ENCODE data around the gene RNF207.

RNF207 gene

DNA sequence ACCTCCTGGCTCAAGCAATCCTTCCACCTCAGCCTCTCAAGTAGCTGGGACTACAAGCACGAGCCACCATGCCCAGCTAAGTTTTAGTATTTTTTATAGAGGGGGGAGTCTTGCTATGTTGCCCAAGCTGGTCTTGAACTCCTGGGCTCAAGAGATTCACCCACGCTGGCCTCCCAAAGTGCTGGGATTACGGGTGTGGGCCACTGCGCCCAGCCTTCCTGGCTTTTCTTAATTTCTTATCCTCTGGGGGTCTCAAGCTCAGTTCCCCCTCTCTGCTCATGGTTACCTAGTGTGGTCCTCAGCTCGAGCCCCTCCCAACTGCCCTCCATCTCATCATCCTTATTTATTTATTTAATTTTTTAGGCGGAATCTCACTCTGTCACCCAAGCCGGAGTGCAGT, 3.7 kb upstream of the RNF207 start:
- Histone ChIP-seq H3K4me3 (ENCODE audit: low read length in 2 of 2) (no peak overlapping the region), H3K9ac (ENCODE audit: low read length in 2 of 2) (no peak overlapping the region), H3K27me3 (ENCODE audit: control insufficient read depth in 1 of 2, insufficient read depth in 2 of 2, low read length in 2 of 2) (no peaks in the 10 kb centered on the region), H3K27ac (ENCODE audit: low read length) (no peak overlapping the region), H3K36me3 (ENCODE audit: control insufficient read depth in 2 of 2, insufficient read depth in 2 of 2, low read length in 2 of 2) (peaks cover 0 to 3% of the 10 kb centered on the region in 2 donors), H3K9me3 (ENCODE audit: control insufficient read depth in 2 of 2, low read length in 2 of 2) (no peaks in the 10 kb centered on the region), H3K4me1 (ENCODE audit: control insufficient read depth, insufficient read depth, low read length) (peaks cover 44% of the 10 kb centered on the region)

DNA sequence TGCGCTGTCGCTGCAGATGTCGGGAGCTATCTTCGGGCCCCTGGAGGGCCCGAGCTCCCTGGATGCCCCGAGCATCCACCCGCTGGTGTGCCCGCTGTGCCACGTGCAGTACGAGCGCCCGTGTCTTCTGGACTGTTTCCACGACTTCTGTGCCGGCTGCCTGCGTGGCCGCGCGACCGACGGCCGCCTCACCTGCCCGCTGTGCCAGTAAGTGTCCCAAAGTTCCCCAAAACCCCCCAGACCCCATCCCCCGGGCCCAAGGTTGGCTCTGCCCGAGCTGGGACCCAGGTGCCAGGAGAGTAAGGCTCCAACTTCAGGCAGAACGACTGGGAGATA, 569 bp downstream of the RNF207 start:
- Histone ChIP-seq H3K27me3 (ENCODE audit: control insufficient read depth in 1 of 2, insufficient read depth in 2 of 2, low read length in 2 of 2) (no peaks in the 10 kb centered on the region), H3K4me3 (ENCODE audit: low read length in 2 of 2) (peak overlapping the region; percentile 59 to 75), H3K9ac (ENCODE audit: low read length in 2 of 2) (peak overlapping the region in 1 of 2 donors; percentile 57), H3K27ac (ENCODE audit: low read length) (no peak overlapping the region), H3K4me1 (ENCODE audit: control insufficient read depth, insufficient read depth, low read length) (peaks cover 40% of the 10 kb centered on the region), H3K36me3 (ENCODE audit: control insufficient read depth in 2 of 2, insufficient read depth in 2 of 2, low read length in 2 of 2) (no peaks in the 10 kb centered on the region), H3K9me3 (ENCODE audit: control insufficient read depth in 2 of 2, low read length in 2 of 2) (no peaks in the 10 kb centered on the region)

DNA sequence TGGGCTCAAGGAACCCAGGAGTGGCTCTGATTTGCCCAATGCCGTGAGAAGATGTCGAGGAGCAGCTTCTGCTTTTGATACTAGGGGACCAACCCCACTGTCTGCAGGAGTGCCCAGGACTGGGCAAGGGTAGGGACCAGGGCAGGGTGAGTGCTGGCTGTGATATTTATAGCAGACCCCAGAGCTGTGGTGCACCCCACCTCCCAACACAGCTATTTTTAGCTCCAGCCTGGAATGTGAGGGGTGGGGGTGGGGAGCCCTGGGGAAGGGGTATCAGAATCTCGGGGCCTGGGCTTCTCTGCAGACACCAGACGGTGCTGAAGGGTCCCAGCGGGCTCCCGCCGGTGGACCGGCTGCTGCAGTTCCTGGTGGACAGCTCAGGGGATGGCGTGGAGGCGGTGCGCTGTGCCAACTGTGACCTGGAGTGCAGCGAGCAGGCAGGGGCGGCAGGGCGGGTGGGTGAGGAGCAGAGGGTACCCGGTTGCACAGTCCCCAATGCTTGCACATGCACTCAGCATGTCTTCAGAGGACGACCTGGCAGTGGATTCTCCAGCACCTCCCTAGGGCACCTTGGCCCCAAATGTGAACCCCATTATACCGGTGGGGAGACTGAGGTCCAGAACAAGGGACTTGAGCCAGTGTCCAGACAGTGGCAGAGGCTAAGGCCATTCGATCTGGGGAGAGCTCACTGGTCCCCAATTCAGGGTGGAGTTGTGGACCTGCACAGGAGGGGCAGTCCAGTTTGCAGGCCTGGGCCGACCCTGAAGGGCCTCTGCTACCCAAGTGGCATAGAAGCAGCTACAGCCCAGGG, 1.4 kb downstream of the RNF207 start:
- Histone ChIP-seq H3K9me3 (ENCODE audit: control insufficient read depth in 2 of 2, low read length in 2 of 2) (no peaks in the 10 kb centered on the region), H3K9ac (ENCODE audit: low read length in 2 of 2) (peak overlapping the region in 1 of 2 donors; percentile 57), H3K36me3 (ENCODE audit: control insufficient read depth in 2 of 2, insufficient read depth in 2 of 2, low read length in 2 of 2) (peaks cover 0 to 3% of the 10 kb centered on the region in 2 donors), H3K27me3 (ENCODE audit: control insufficient read depth in 1 of 2, insufficient read depth in 2 of 2, low read length in 2 of 2) (no peaks in the 10 kb centered on the region), H3K4me3 (ENCODE audit: low read length in 2 of 2) (peak overlapping the region in 1 of 2 donors; percentile 75), H3K4me1 (ENCODE audit: control insufficient read depth, insufficient read depth, low read length) (peaks cover 40% of the 10 kb centered on the region), H3K27ac (ENCODE audit: low read length) (no peak overlapping the region)

DNA sequence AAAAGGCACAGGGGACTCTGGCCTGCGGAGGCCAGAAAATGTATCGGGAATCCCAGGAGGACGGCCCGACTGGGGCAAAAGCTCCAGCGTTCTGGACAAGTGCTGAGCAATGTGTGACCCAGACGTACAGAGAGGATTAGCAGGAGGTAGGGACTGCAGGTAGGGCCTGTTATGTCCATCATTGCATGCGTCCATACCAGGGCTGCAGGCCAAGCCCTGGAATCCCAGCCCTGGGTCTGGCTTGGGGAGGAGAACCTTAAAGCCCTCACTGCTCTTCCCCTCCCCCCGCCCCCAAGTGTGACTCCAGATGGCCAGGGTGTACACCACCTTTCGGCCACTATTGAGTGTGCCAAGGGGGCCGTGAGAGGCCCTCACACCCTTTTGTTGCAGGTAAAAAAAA, 2.0 kb downstream of the RNF207 start:
- Histone ChIP-seq H3K4me1 (ENCODE audit: control insufficient read depth, insufficient read depth, low read length) (peaks cover 40% of the 10 kb centered on the region), H3K9me3 (ENCODE audit: control insufficient read depth in 2 of 2, low read length in 2 of 2) (no peaks in the 10 kb centered on the region), H3K4me3 (ENCODE audit: low read length in 2 of 2) (no peak overlapping the region), H3K27ac (ENCODE audit: low read length) (no peak overlapping the region), H3K9ac (ENCODE audit: low read length in 2 of 2) (no peak overlapping the region), H3K27me3 (ENCODE audit: control insufficient read depth in 1 of 2, insufficient read depth in 2 of 2, low read length in 2 of 2) (no peaks in the 10 kb centered on the region), H3K36me3 (ENCODE audit: control insufficient read depth in 2 of 2, insufficient read depth in 2 of 2, low read length in 2 of 2) (peaks cover 0 to 3% of the 10 kb centered on the region in 2 donors)

DNA sequence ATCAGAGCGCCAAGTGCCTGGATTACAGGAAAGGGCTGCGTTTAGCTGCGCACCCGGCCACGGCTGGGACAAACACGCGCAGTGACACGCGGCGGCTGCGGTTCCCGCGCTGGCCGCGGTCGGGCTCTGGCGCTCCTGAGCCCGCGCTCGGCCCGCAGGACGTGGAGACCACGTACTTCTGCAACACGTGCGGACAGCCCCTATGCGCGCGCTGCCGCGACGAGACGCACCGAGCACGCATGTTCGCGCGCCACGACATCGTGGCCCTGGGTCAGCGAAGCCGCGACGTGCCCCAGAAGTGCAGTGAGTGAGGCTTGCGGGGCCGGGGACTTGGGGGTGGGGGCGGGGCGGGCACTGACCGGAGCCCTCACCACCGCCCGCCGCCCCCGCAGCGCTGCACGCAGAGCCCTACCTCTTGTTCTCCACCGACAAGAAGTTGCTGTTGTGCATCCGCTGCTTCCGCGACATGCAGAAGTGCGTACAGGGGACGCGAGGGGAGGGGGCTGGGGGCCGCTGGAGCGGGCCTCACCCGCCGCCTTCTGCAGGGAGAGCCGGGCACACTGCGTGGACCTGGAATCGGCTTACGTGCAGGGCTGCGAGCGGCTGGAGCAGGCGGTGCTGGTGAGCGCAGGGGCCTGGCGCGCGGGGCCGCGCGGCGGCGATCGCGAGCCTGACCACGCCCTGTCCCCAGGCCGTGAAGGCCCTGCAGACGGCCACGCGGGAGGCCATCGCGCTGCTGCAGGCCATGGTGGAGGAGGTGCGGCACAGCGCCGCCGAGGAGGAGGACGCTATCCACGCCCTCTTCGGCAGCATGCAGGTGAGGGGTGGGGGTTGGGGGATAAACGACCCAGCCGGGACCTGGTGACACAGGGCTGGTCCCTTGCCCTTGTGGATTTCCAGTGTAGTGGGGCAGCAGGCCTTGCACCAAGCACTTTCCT, 3.1 kb downstream of the RNF207 start:
- Histone ChIP-seq H3K9me3 (ENCODE audit: control insufficient read depth in 2 of 2, low read length in 2 of 2) (no peaks in the 10 kb centered on the region), H3K9ac (ENCODE audit: low read length in 2 of 2) (peak overlapping the region in 1 of 2 donors; percentile 27), H3K4me3 (ENCODE audit: low read length in 2 of 2) (peak overlapping the region; percentile 46 to 67), H3K36me3 (ENCODE audit: control insufficient read depth in 2 of 2, insufficient read depth in 2 of 2, low read length in 2 of 2) (peaks cover 0 to 3% of the 10 kb centered on the region in 2 donors), H3K27me3 (ENCODE audit: control insufficient read depth in 1 of 2, insufficient read depth in 2 of 2, low read length in 2 of 2) (no peaks in the 10 kb centered on the region), H3K27ac (ENCODE audit: low read length) (no peak overlapping the region), H3K4me1 (ENCODE audit: control insufficient read depth, insufficient read depth, low read length) (peaks cover 40% of the 10 kb centered on the region)

DNA sequence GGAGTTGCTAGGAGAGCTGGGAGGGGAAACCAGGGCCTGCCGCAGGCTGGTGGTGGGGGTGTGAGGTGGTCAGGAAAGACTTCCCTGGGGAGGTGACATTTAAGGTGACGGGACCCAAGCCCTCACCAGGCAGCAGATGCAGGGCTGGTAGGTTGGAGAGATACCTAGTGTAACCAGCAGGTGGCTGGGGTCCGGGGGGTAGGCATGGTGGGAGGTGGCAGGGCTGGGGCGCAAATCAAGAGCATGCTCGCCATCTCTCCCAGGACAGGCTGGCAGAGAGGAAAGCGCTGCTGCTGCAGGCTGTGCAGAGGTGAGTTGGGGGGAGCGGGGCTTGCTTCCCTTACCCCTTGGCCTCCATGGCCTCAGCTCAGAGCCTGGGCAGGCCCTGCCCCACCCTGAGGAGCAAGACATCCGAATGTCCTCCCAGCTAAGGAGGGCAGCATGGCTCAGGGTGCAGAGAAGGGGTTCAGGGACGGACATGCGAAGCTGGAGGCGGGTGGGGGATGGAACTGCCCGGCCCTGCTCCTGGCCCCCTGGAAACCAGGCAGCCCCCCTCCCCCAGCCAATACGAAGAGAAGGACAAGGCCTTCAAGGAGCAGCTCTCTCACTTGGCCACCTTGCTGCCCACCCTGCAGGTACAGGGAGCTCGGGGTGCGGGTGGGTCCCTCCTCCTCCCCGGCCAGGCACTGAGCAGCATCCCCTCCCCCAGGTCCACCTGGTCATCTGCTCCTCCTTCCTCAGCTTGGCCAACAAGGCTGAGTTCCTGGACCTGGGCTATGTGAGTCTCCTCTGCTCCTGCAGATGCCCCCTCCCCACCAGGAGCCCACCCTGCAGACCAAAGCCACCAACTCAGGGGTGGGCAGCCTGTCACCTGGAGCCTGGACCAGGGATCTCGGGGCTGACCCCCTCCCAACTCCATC, 4.0 kb downstream of the RNF207 start:
- H3K27ac ChIP-seq (ENCODE audit: low read length): no peak overlapping the region
- no peak overlapping the region for H3K9ac ChIP-seq (ENCODE audit: low read length in 2 of 2)
- H3K4me3 ChIP-seq (ENCODE audit: low read length in 2 of 2): peak overlapping the region; percentile 46 to 67
- H3K9me3 ChIP-seq (ENCODE audit: control insufficient read depth in 2 of 2, low read length in 2 of 2): no peaks in the 10 kb centered on the region
- peaks cover 38% of the 10 kb centered on the region for H3K4me1 ChIP-seq (ENCODE audit: control insufficient read depth, insufficient read depth, low read length)
- H3K27me3 ChIP-seq (ENCODE audit: control insufficient read depth in 1 of 2, insufficient read depth in 2 of 2, low read length in 2 of 2): no peaks in the 10 kb centered on the region
- H3K36me3 ChIP-seq (ENCODE audit: control insufficient read depth in 2 of 2, insufficient read depth in 2 of 2, low read length in 2 of 2): peaks cover 0 to 3% of the 10 kb centered on the region in 2 donors

DNA sequence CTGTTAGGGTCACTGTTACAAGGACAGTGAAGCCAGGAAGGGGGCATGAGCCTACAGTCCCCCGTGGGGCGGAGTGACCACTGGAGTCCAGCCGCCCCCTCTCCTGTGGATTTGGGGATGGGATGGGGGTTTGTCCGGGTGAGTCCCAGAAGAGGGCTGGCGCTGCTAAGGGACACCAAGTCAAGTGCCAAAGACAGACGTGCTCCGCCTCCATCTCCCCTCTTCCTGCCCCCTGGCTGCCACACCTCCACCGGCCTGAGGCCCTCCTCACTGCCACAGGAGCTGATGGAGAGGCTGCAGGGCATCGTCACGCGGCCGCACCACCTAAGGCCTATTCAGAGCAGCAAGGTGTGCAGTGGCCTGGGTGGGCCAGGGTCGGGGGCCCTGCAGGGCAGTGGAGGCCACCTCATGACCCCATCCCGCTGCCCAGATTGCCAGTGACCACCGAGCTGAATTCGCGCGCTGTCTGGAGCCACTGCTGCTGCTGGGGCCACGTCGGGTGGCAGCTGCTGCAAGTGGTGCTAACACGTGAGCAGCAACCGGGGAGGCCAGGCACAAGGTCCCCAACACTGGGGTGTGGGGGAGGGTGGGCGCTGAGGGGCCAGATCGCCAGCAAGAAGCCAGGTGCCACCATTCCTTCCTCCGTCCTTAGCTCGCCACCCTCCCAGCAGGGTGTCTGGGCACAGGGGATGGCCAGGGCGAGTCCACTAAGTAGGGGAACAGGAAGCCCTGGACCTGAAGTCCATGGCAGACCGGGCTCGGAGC, 4.9 kb downstream of the RNF207 start:
- Histone ChIP-seq H3K9me3 (ENCODE audit: control insufficient read depth in 2 of 2, low read length in 2 of 2) (no peaks in the 10 kb centered on the region), H3K4me3 (ENCODE audit: low read length in 2 of 2) (no peak overlapping the region), H3K27me3 (ENCODE audit: control insufficient read depth in 1 of 2, insufficient read depth in 2 of 2, low read length in 2 of 2) (no peaks in the 10 kb centered on the region), H3K4me1 (ENCODE audit: control insufficient read depth, insufficient read depth, low read length) (peaks cover 30% of the 10 kb centered on the region), H3K27ac (ENCODE audit: low read length) (no peak overlapping the region), H3K36me3 (ENCODE audit: control insufficient read depth in 2 of 2, insufficient read depth in 2 of 2, low read length in 2 of 2) (peaks cover 0 to 3% of the 10 kb centered on the region in 2 donors), H3K9ac (ENCODE audit: low read length in 2 of 2) (no peak overlapping the region)

DNA sequence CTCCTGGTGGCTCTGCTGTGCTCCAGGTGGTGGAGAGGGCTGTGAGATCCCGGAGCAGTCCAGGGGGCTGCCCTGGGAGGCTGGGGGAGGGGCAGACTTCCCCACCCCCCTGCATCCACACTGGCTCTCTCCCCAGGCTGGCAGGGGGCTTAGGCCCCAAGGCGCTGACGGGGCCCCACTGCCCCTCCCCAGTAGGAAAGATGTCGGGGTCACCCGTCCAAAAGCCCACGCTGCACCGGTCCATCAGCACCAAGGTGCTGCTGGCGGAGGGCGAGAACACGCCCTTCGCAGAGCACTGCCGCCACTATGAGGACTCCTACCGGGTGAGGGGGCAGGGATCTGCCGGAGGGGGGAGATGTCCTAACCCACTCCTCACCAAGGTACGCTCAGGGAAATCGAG, 5.8 kb downstream of the RNF207 start:
- Histone ChIP-seq H3K36me3 (ENCODE audit: control insufficient read depth in 2 of 2, insufficient read depth in 2 of 2, low read length in 2 of 2) (peaks cover 0 to 3% of the 10 kb centered on the region in 2 donors), H3K4me3 (ENCODE audit: low read length in 2 of 2) (no peak overlapping the region), H3K27me3 (ENCODE audit: control insufficient read depth in 1 of 2, insufficient read depth in 2 of 2, low read length in 2 of 2) (no peaks in the 10 kb centered on the region)

DNA sequence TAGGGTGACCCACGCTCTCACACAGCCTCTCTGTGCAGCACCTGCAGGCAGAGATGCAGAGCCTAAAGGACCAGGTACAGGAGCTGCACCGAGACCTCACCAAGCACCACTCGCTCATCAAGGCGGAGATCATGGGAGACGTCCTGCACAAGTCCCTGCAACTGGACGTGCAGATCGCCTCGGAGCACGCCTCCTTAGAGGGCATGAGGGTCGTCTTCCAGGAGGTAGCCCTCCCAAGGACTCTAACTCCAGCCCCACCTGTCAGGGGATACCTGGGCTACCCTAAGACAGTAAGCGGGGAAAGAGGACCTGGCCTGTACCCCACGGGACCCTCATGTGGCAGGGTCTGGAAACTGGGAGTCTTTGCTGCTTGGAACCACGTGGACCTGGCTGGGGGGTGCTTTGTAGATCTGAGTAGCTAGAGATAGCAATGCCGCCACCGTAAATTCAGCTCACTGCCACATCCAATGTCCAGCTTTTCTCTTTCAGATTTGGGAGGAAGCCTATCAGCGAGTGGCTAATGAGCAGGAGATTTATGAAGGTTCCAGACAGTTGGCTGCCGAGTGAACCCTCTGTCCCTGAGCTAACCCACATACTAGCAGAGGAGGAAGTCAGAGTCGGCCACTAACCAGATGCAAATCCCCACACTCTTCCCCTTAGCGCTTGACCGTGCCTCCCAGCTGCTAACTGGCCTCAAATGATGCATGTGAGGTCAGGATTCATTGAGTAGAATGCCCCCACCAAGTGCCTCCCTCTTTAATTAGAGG, 6.5 kb downstream of the RNF207 start:
- no peaks in the 10 kb centered on the region for H3K9me3 ChIP-seq (ENCODE audit: control insufficient read depth in 2 of 2, low read length in 2 of 2)
- peaks cover 18% of the 10 kb centered on the region for H3K4me1 ChIP-seq (ENCODE audit: control insufficient read depth, insufficient read depth, low read length)
- peaks cover 0 to 3% of the 10 kb centered on the region in 2 donors for H3K36me3 ChIP-seq (ENCODE audit: control insufficient read depth in 2 of 2, insufficient read depth in 2 of 2, low read length in 2 of 2)
- H3K27ac ChIP-seq (ENCODE audit: low read length): no peak overlapping the region
- H3K27me3 ChIP-seq (ENCODE audit: control insufficient read depth in 1 of 2, insufficient read depth in 2 of 2, low read length in 2 of 2): no peaks in the 10 kb centered on the region
- no peak overlapping the region for H3K4me3 ChIP-seq (ENCODE audit: low read length in 2 of 2)
- H3K9ac ChIP-seq (ENCODE audit: low read length in 2 of 2): no peak overlapping the region

More for the DNA sequence above, 5.8 kb downstream of the RNF207 start:
- Histone ChIP-seq H3K4me1 (ENCODE audit: control insufficient read depth, insufficient read depth, low read length) (peaks cover 22% of the 10 kb centered on the region), H3K9ac (ENCODE audit: low read length in 2 of 2) (no peak overlapping the region), H3K27ac (ENCODE audit: low read length) (no peak overlapping the region), H3K9me3 (ENCODE audit: control insufficient read depth in 2 of 2, low read length in 2 of 2) (no peaks in the 10 kb centered on the region)

All from stomach smooth muscle (tissue), 2 donors.